ENCODE measurements around the gene SHH. TPM values are rescaled to one million over a fixed set of nuclear protein-coding genes. Genes with fewer than 3 reads are reported as not detected.
"Not testable (repeated sequence)": the region's sequence is repeated elsewhere in the genome, so short reads cannot be mapped to it uniquely, and the experiment has no call there.

The SHH gene
- polyA plus RNA-seq, 1 donor, result 0.10 TPM

GRCh38 chr7:155842496-155843265 lies 30.4 kb upstream of the SHH start:
- no peak for DNase-seq

GRCh38 chr7:155840909-155841308 lies 28.6 kb upstream of the SHH start:
- DNase-seq, result no peak

- no peak for DNase-seq
Measured at GRCh38 chr7:155840262-155840885, 28.1 kb upstream of the SHH start.

- DNase-seq, result no peak
Measured at GRCh38 chr7:155839461-155839860, 27.2 kb upstream of the SHH start.

GRCh38 chr7:155838312-155838711 lies 26.0 kb upstream of the SHH start:
- not testable (repeated sequence) for DNase-seq

GRCh38 chr7:155837126-155837479 lies 24.8 kb upstream of the SHH start:
- DNase-seq, result no peak

- DNase-seq, result no peak
Measured at GRCh38 chr7:155836216-155837125, 24.2 kb upstream of the SHH start.

GRCh38 chr7:155835446-155836215 lies 23.4 kb upstream of the SHH start:
- DNase-seq, result no peak

GRCh38 chr7:155834486-155835048 lies 22.3 kb upstream of the SHH start:
- DNase-seq, result no peak

GRCh38 chr7:155833651-155834050 lies 21.4 kb upstream of the SHH start:
- DNase-seq, result no peak

- no peak for DNase-seq
Measured at GRCh38 chr7:155832581-155832981, 20.3 kb upstream of the SHH start.

- no peak for DNase-seq
Measured at GRCh38 chr7:155831807-155832524, 19.7 kb upstream of the SHH start.

- no peak for DNase-seq
Measured at GRCh38 chr7:155830961-155831806, 18.9 kb upstream of the SHH start.

GRCh38 chr7:155829796-155830470 lies 17.7 kb upstream of the SHH start:
- DNase-seq, result no peak

- no peak for DNase-seq
Measured at GRCh38 chr7:155825336-155825735, 13.1 kb upstream of the SHH start.

- no peak for DNase-seq
Measured at GRCh38 chr7:155824227-155824886, 12.1 kb upstream of the SHH start.

- no peak for DNase-seq
Measured at GRCh38 chr7:155821851-155822250, 9.6 kb upstream of the SHH start.

GRCh38 chr7:155820788-155821187 lies 8.5 kb upstream of the SHH start:
- no peak for DNase-seq

GRCh38 chr7:155820246-155820645 lies 8.0 kb upstream of the SHH start:
- DNase-seq, result no peak

Data from hindlimb muscle (tissue), 1 donor.